ENCODE data around the gene MYO1B. TPM values are rescaled to one million over a fixed set of nuclear protein-coding genes. Genes with fewer than 3 reads are reported as not detected.

MYO1B gene
- total RNA-seq, 5 donors from 2014 or later (not counting 1 experiment from before 2014, with no cell fraction given) = 0.39 to 1.3 (median 0.73) TPM

DNA sequence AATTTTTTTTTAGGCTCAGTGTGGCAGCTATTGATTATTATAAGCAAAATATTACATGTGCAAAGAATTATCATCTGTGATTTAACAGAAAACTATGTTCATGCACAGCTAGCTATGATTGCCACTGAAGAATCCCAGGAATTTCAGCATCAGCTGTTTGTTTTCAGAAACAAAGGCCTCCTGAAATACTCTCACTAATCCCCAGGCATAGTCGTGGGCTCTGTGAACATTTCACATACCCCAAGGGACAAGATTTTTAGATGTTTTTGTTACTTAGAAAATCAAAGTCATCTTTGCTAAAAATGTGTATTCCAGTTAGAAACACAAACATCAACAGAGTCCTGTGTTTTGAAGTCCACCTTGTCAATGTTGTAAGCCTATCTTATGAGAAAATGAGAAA, 156.1 kb downstream of the MYO1B start:
- WGBS (ENCODE audit: insufficient coverage) = no CpG with 5 or more reads among the region's 1 CpG
- Histone ChIP-seq H3K4me3 (ENCODE audit: control insufficient read depth in 1 of 2, extremely low read depth in 1 of 2, low read length in 1 of 2) (no peak overlapping the region), H3K4me1 (ENCODE audit: control insufficient read depth in 1 of 2, extremely low read depth in 1 of 2, insufficient read depth in 2 of 2, low read length in 2 of 2) (no peaks in the 10 kb centered on the region), H3K9me3 (no peaks in the 10 kb centered on the region), H3K27ac (ENCODE audit: low read length) (no peak overlapping the region), H3K27me3 (replicated peaks in 1 of 2; ENCODE audit: control insufficient read depth in 2 of 2, extremely low read depth in 1 of 2, insufficient read depth in 2 of 2, low read length in 1 of 2) (no peaks in the 10 kb centered on the region), H3K36me3 (ENCODE audit: control insufficient read depth in 2 of 2, extremely low read depth in 1 of 2, insufficient read depth in 1 of 2, low read length in 1 of 2) (no peaks in the 10 kb centered on the region)
- ATAC-seq (replicated peaks in 1 of 4) (no peak), DNase-seq (no peak)
- Mint-ChIP-seq H3K27ac (no peak overlapping the region), H3K27me3 (no peaks in the 10 kb centered on the region), H3K4me3 (no peak overlapping the region), H3K4me1 (peaks cover 0 to 1% (median 0%) of the 10 kb centered on the region in 3 donors), H3K9me3 (no peaks in the 10 kb centered on the region), H3K36me3 (no peaks in the 10 kb centered on the region)
- ChIA-PET POLR2A (interaction anchor here in 1 of 2 donors (0.9 kb wide), 1 partner anchor 12 kb away, joined by 3 read pairs; no protein-coding TSS in a partner anchor), CTCF (interaction anchor here in 1 of 2 donors (0.7 kb wide), 1 partner anchor 149 kb away, joined by 3 read pairs; no protein-coding TSS in a partner anchor)

DNA sequence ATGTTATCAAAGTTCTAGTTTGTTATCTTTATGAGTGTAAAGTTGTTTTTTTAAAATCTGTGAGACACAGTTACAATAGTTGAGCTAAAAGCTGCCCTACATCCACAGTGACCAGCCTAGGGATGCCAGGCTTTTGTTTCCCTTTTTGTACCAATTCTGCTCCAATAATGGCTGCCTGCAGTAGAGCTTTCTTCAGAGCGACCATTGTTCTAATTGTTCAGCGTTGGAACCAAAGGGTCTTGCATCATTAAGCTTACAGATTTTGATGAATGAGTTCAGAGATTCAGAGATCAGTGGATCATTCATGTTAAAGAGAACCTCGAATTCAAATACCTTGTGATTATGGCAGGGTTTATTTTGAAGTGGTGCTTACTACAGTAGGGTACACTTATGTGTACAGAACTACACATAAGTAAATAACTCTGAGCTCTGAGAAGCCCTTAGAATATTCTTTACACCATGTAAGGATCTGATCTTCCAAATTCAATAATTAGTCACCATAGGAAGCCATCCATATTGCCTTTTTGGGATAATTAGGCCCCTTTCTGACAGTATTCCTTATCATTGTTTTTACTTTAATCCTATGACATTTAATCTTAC, 157.9 kb downstream of the MYO1B start:
- WGBS (ENCODE audit: insufficient coverage) = no CpG with 5 or more reads among the region's 3 CpGs
- H3K27ac ChIP-seq (ENCODE audit: low read length) = no peak overlapping the region
- no peak overlapping the region for H3K4me3 Mint-ChIP-seq
- DNase-seq (no peak), ATAC-seq (replicated peaks in 1 of 4) (no peak)
- no peaks in the 10 kb centered on the region for H3K9me3 ChIP-seq
- no peaks in the 10 kb centered on the region for H3K9me3 Mint-ChIP-seq
- H3K27ac Mint-ChIP-seq = no peak overlapping the region
- no peaks in the 10 kb centered on the region for H3K27me3 Mint-ChIP-seq
- H3K36me3 ChIP-seq (ENCODE audit: control insufficient read depth in 2 of 2, extremely low read depth in 1 of 2, insufficient read depth in 1 of 2, low read length in 1 of 2) = no peaks in the 10 kb centered on the region
- no peak overlapping the region for H3K4me3 ChIP-seq (ENCODE audit: control insufficient read depth in 1 of 2, extremely low read depth in 1 of 2, low read length in 1 of 2)
- H3K4me1 ChIP-seq (ENCODE audit: control insufficient read depth in 1 of 2, extremely low read depth in 1 of 2, insufficient read depth in 2 of 2, low read length in 2 of 2) = no peaks in the 10 kb centered on the region
- CTCF ChIA-PET = no interaction called here
- H3K36me3 Mint-ChIP-seq = no peaks in the 10 kb centered on the region
- POLR2A ChIA-PET = no interaction called here
- H3K4me1 Mint-ChIP-seq = peaks cover 0 to 1% (median 0%) of the 10 kb centered on the region in 3 donors
- H3K27me3 ChIP-seq (replicated peaks in 1 of 2; ENCODE audit: control insufficient read depth in 2 of 2, extremely low read depth in 1 of 2, insufficient read depth in 2 of 2, low read length in 1 of 2) = no peaks in the 10 kb centered on the region

DNA sequence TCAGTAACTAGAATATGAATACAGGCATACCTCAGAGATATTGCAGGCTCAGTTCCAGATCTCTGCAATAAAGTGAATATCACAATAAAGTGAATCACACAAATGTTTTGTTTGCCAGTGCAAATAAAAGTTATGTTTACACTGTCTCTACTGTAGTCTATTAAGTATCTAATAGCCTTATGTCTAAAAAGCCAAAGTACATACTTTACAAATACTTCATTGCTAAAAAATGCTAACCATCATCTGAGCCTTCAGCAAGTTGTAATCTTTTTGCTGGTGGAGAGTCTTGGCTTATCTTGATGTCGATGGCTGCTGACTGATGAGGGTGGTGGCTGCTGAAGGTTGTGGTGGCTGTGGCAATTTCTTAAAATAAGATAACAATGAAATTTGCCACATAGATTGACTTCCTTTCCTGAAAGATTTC, 159.4 kb downstream of the MYO1B start:
- Histone ChIP-seq H3K4me3 (ENCODE audit: control insufficient read depth in 1 of 2, extremely low read depth in 1 of 2, low read length in 1 of 2) (no peak overlapping the region), H3K9me3 (no peaks in the 10 kb centered on the region), H3K36me3 (ENCODE audit: control insufficient read depth in 2 of 2, extremely low read depth in 1 of 2, insufficient read depth in 1 of 2, low read length in 1 of 2) (no peaks in the 10 kb centered on the region), H3K27me3 (replicated peaks in 1 of 2; ENCODE audit: control insufficient read depth in 2 of 2, extremely low read depth in 1 of 2, insufficient read depth in 2 of 2, low read length in 1 of 2) (no peaks in the 10 kb centered on the region), H3K27ac (ENCODE audit: low read length) (no peak overlapping the region), H3K4me1 (ENCODE audit: control insufficient read depth in 1 of 2, extremely low read depth in 1 of 2, insufficient read depth in 2 of 2, low read length in 2 of 2) (no peaks in the 10 kb centered on the region)
- H3K4me3 Mint-ChIP-seq = no peak overlapping the region
- DNase-seq = no peak
- H3K36me3 Mint-ChIP-seq = no peaks in the 10 kb centered on the region
- no peaks in the 10 kb centered on the region for H3K9me3 Mint-ChIP-seq
- H3K27me3 Mint-ChIP-seq = no peaks in the 10 kb centered on the region
- POLR2A ChIA-PET = no interaction called here
- peaks cover 0 to 1% (median 0%) of the 10 kb centered on the region in 3 donors for H3K4me1 Mint-ChIP-seq
- CTCF ChIA-PET = no interaction called here
- WGBS (ENCODE audit: insufficient coverage) = 40% methylated on average over 1 of the region's 1 CpG
- H3K27ac Mint-ChIP-seq = no peak overlapping the region
- ATAC-seq (replicated peaks in 1 of 4) = no peak

DNA sequence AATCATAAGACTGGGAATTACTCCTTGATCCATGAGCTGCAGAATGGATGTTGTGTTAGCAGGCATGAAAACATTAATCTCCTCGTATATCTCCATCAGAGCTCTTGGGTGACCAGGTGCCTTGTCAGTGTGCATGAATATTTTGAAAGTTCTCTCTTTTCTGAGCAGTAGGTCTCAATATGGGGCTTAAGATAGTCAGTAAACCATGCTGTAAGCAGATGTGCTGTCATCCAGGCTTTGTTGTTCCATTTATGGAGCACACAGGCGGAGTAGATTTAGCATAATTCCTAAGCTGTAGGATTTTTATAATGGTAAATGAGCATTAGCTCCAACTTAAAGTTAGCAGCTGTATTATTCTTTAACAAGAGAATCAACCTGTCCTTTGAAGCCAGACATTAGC, 160.3 kb downstream of the MYO1B start:
- H3K4me3 ChIP-seq (ENCODE audit: control insufficient read depth in 1 of 2, extremely low read depth in 1 of 2, low read length in 1 of 2) = no peak overlapping the region
- ChIA-PET CTCF (no interaction called here), POLR2A (no interaction called here)

DNA sequence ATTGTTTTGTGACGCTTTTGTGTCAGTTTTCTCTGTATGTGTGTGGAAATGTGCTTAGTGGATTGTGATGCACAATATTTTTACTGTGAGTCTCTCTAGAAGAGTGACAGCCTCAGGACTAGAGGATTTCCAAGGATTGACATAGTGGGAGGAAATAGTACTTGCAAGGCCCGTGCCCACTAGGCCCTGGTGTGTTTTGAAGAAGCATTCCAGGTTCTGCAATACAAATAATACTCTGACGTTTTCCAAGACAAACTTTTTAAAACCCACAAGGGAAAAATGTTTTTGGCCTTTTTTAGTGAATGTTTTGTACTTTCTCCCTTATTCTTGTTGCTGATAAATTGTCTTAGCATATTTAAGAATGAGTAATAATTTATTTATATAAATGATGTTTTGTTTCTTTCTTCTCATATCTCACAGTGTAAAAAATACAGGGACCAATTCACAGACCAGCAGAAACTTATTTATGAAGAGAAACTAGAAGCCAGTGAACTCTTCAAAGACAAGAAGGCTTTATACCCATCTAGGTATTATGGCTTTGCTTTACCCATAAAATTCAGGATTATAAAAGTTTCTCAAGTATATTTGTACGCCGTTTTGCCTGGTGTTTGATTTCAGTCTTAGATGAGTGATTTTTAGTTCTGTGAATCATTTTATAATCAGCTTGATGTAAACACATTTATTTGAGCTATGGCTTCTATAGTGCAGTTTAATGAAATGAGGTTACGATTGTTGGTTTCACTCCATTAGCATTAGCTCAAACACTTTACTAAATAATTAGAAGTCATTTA, 165.6 kb downstream of the MYO1B start:
- CTCF ChIA-PET = interaction anchor here in 1 of 2 donors (0.6 kb wide), 1 partner anchor 111 kb away, joined by 3 read pairs; no protein-coding TSS in a partner anchor

More for the DNA sequence above, 160.3 kb downstream of the MYO1B start:
- H3K4me1 Mint-ChIP-seq = peaks cover 0 to 1% (median 0%) of the 10 kb centered on the region in 3 donors
- DNase-seq (no peak), ATAC-seq (replicated peaks in 1 of 4) (no peak)
- no peaks in the 10 kb centered on the region for H3K4me1 ChIP-seq (ENCODE audit: control insufficient read depth in 1 of 2, extremely low read depth in 1 of 2, insufficient read depth in 2 of 2, low read length in 2 of 2)
- no peaks in the 10 kb centered on the region for H3K36me3 ChIP-seq (ENCODE audit: control insufficient read depth in 2 of 2, extremely low read depth in 1 of 2, insufficient read depth in 1 of 2, low read length in 1 of 2)
- H3K27me3 ChIP-seq (replicated peaks in 1 of 2; ENCODE audit: control insufficient read depth in 2 of 2, extremely low read depth in 1 of 2, insufficient read depth in 2 of 2, low read length in 1 of 2) = no peaks in the 10 kb centered on the region
- H3K27me3 Mint-ChIP-seq = no peaks in the 10 kb centered on the region
- H3K27ac Mint-ChIP-seq = no peak overlapping the region
- H3K36me3 Mint-ChIP-seq = no peaks in the 10 kb centered on the region
- no CpG with 5 or more reads among the region's 2 CpGs for WGBS (ENCODE audit: insufficient coverage)
- no peak overlapping the region for H3K27ac ChIP-seq (ENCODE audit: low read length)
- no peaks in the 10 kb centered on the region for H3K9me3 ChIP-seq
- H3K4me3 Mint-ChIP-seq = no peak overlapping the region
- H3K9me3 Mint-ChIP-seq = no peaks in the 10 kb centered on the region

DNA sequence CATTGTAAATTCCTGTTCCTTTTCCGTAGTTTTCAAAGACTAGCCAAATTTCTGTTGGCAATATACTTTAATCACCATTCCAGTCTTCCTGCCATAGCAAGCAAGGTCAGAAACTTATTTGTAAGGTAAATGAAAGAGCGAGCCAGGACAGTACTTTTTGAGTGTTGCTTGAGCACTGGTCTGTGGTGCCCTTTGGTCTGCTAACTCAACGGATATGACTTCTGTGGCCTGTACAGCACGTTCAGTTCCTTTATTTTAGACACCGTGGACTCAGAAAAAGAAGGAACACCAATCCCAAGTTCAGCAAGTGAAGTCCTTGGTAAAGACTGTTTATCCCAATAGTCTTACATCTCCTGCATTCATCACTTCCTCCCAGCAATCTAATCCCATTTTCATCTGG, 166.3 kb downstream of the MYO1B start:
- POLR2A ChIA-PET = no interaction called here
- Mint-ChIP-seq H3K4me1 (no peaks in the 10 kb centered on the region), H3K9me3 (no peaks in the 10 kb centered on the region), H3K36me3 (no peaks in the 10 kb centered on the region), H3K27ac (no peak overlapping the region), H3K27me3 (no peaks in the 10 kb centered on the region), H3K4me3 (no peak overlapping the region)
- Histone ChIP-seq H3K9me3 (no peaks in the 10 kb centered on the region), H3K27ac (ENCODE audit: low read length) (no peak overlapping the region), H3K27me3 (replicated peaks in 1 of 2; ENCODE audit: control insufficient read depth in 2 of 2, extremely low read depth in 1 of 2, insufficient read depth in 2 of 2, low read length in 1 of 2) (no peaks in the 10 kb centered on the region), H3K4me1 (ENCODE audit: control insufficient read depth in 1 of 2, extremely low read depth in 1 of 2, insufficient read depth in 2 of 2, low read length in 2 of 2) (no peaks in the 10 kb centered on the region), H3K4me3 (ENCODE audit: control insufficient read depth in 1 of 2, extremely low read depth in 1 of 2, low read length in 1 of 2) (no peak overlapping the region), H3K36me3 (ENCODE audit: control insufficient read depth in 2 of 2, extremely low read depth in 1 of 2, insufficient read depth in 1 of 2, low read length in 1 of 2) (no peaks in the 10 kb centered on the region)
- DNase-seq = no peak
- CTCF ChIA-PET = no interaction called here
- ATAC-seq (replicated peaks in 1 of 4) = no peak
- 75% methylated on average over 2 of the region's 5 CpGs for WGBS (ENCODE audit: insufficient coverage)

More for the DNA sequence above, 165.6 kb downstream of the MYO1B start:
- Mint-ChIP-seq H3K27ac (no peak overlapping the region), H3K4me3 (no peak overlapping the region), H3K27me3 (no peaks in the 10 kb centered on the region), H3K9me3 (no peaks in the 10 kb centered on the region), H3K36me3 (no peaks in the 10 kb centered on the region), H3K4me1 (no peaks in the 10 kb centered on the region)
- Histone ChIP-seq H3K4me1 (ENCODE audit: control insufficient read depth in 1 of 2, extremely low read depth in 1 of 2, insufficient read depth in 2 of 2, low read length in 2 of 2) (no peaks in the 10 kb centered on the region), H3K36me3 (ENCODE audit: control insufficient read depth in 2 of 2, extremely low read depth in 1 of 2, insufficient read depth in 1 of 2, low read length in 1 of 2) (no peaks in the 10 kb centered on the region), H3K27me3 (replicated peaks in 1 of 2; ENCODE audit: control insufficient read depth in 2 of 2, extremely low read depth in 1 of 2, insufficient read depth in 2 of 2, low read length in 1 of 2) (no peaks in the 10 kb centered on the region), H3K4me3 (ENCODE audit: control insufficient read depth in 1 of 2, extremely low read depth in 1 of 2, low read length in 1 of 2) (no peak overlapping the region), H3K9me3 (no peaks in the 10 kb centered on the region), H3K27ac (ENCODE audit: low read length) (no peak overlapping the region)
- POLR2A ChIA-PET = interaction anchor here in 1 of 2 donors (0.6 kb wide), 1 partner anchor 23 kb away, joined by 3 read pairs; no protein-coding TSS in a partner anchor
- DNase-seq = no peak
- 100% methylated on average over 1 of the region's 6 CpGs for WGBS (ENCODE audit: insufficient coverage)
- no peak for ATAC-seq (replicated peaks in 1 of 4)
